SW480 (cell line): ENCODE results near the gene RBM18.

Experiments
- DNase-seq: peaks from one replicate; pipeline ENCODE4 v3.0.0-alpha.2; 2016; ENCODE audit warnings: low spot score

Gene RBM18

GRCh38 chr9:122204055-122204454, 60.6 kb downstream of the RBM18 start:
- no peak for DNase-seq

- no peak for DNase-seq
Observed at GRCh38 chr9:122202111-122202510, 62.5 kb downstream of the RBM18 start.

- DNase-seq, result no peak
Observed at GRCh38 chr9:122201641-122202040, 63.0 kb downstream of the RBM18 start.

GRCh38 chr9:122200960-122201595, 63.6 kb downstream of the RBM18 start:
- DNase-seq, result no peak

GRCh38 chr9:122197882-122198281, 66.8 kb downstream of the RBM18 start:
- no peak for DNase-seq

GRCh38 chr9:122197426-122197825, 67.2 kb downstream of the RBM18 start:
- no peak for DNase-seq

GRCh38 chr9:122195875-122196274, 68.8 kb downstream of the RBM18 start:
- DNase-seq, result no peak

GRCh38 chr9:122193651-122194050, 71.0 kb downstream of the RBM18 start:
- no peak for DNase-seq

- no peak for DNase-seq
Observed at GRCh38 chr9:122192914-122193525, 71.6 kb downstream of the RBM18 start.

GRCh38 chr9:122192261-122192875, 72.3 kb downstream of the RBM18 start:
- DNase-seq, result peak; percentile 58

GRCh38 chr9:122191584-122191983, 73.1 kb downstream of the RBM18 start:
- DNase-seq, result peak; percentile 76

GRCh38 chr9:122190597-122191381, 73.9 kb downstream of the RBM18 start:
- peak; percentile 97 for DNase-seq

- no peak for DNase-seq
Observed at GRCh38 chr9:122188369-122188768, 76.3 kb downstream of the RBM18 start.
